Fibroblast of pulmonary artery (primary cell): ENCODE measurements around the gene EYS.

ENCODE experiments used
- DNase-seq: peaks from one replicate; pipeline ENCODE4 v3.0.0-alpha.2; 2010; ENCODE audit warnings: low read depth
- H3K4me3 ChIP-seq: replicated peaks from 2 replicates; pipeline ENCODE4 v1.5.1; 2011; ENCODE audit warnings: low read depth, mild to moderate bottlenecking, control low read depth, low read length, moderate library complexity
- CTCF ChIP-seq: IDR thresholded peaks from 2 replicates; pipeline ENCODE4 v1.5.1; 2011; ENCODE audit warnings: mild to moderate bottlenecking, control low read depth, low read length, inconsistent platforms; ENCODE audit errors: missing control alignments

The EYS gene

DNA sequence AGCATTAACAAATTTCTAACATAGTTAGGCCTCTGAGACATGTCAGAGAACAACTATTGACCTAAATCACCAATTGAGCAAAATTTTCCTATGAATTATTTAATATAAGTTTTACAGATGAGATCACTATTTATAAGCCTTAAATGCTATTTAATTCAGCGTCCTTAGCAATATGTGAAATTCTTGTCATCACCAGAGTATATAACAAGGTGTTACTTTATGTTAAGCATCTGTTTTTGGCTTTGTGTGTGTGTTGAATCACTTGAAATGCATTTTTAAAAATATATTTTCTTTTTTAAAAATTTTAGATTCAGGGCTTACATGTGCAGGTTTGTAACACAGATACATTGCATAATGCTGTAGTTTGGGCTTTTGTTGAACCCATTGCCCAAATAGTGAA, 794.1 kb downstream of the EYS start:
- no peak for DNase-seq
- TF ChIP-seq CTCF: no peak
- no peak overlapping the region for H3K4me3 ChIP-seq

- TF ChIP-seq CTCF: no peak
- H3K4me3 ChIP-seq: no peak overlapping the region
- DNase-seq: no peak
Measured at GRCh38 chr6:64908104-64908503, 798.9 kb downstream of the EYS start.

DNA sequence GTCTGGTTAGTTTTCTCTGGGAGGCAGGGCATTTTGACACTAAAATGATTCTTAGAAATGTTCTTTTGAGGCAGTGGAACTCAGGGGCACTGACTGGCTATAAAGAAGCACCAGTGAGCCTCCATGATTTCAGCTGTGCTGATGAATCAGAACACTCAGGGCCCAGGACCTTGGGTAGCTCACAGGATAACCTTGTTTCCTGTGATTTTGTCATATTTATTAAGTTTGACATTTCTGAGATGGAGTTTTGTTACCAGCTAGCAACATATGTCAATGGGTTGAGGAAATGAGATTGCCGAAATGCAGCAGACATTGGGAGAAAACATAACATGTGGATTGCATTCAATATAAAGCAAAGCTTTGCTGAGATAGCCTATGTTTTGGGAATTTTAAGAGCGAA, 802.4 kb downstream of the EYS start:
- DNase-seq: no peak
- TF ChIP-seq CTCF: no peak
- no peak overlapping the region for H3K4me3 ChIP-seq

DNA sequence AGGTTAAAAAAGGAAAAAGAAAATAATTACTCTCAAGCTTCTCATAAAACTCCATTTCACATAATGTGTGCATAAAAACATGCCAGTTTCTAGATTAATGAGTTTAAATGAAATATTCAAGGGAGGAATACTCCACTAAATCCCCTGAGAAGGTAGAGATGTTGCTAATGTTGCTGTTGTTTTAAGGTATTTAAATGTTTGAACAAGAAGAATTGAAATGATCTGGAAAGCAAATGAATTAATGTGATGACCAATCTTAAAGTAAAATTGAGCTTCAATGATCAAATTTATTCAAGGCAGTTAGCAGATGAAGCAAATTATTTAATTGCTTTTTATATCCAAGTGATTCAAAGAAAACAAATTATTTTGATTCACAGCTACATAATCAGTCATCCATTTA, 804.4 kb downstream of the EYS start:
- DNase-seq: no peak
- H3K4me3 ChIP-seq: no peak overlapping the region
- no peak for TF ChIP-seq CTCF

GRCh38 chr6:64896939-64897338, 810.1 kb downstream of the EYS start:
- no peak overlapping the region for H3K4me3 ChIP-seq
- TF ChIP-seq CTCF: no peak
- DNase-seq: no peak

- no peak for TF ChIP-seq CTCF
- DNase-seq: no peak
- no peak overlapping the region for H3K4me3 ChIP-seq
Measured at GRCh38 chr6:64895945-64896344, 811.1 kb downstream of the EYS start.

DNA sequence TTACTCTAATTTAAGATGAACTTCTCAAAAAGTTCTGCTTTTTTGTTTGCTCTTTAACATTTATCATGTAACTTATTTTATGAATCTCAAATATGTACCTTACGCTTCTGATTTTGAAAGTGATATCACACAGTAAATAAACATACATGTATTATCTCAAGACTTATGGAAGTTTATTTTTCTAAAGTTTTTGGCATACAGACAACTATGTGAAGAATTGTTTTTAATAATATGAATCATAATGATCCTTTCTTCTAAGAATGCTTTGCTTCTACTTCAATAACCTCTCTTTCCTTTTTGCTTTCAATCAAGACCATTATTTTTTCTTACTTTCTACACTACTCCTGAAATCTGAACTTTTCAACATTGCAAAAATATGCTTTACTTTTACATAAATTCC, 816.4 kb downstream of the EYS start:
- H3K4me3 ChIP-seq: no peak overlapping the region
- TF ChIP-seq CTCF: no peak
- peak; percentile 60 for DNase-seq
